HepG2 (cell line): ENCODE measurements around the gene MIGA2. TPM values are rescaled to one million over a fixed set of nuclear protein-coding genes. Genes with fewer than 3 reads are reported as not detected.
A peak's percentile ranks its signal among the peaks of the same experiment; 100 is the strongest.

ENCODE experiments used
- ARID4A ChIP-seq: sonication (generic); formaldehyde crosslinking; IDR thresholded peaks from 2 replicates; pipeline ENCODE4 v1.5.0; 2020; ENCODE audit warnings: mild to moderate bottlenecking, missing genetic modification reagents, borderline replicate concordance
- CREB1 ChIP-seq, 2 experiments: fragments of 450-650 bp in 1 of 2; IDR thresholded peaks; 2 replicates each; pipeline ENCODE4 v1.6.1; 2016 to 2017; ENCODE audit warnings: control low read depth in 1 of 2, mild to moderate bottlenecking in 1 of 2, missing compliant biosample characterization in 1 of 2, missing genetic modification characterization in 1 of 2
- DPF2 ChIP-seq: sonication (generic); formaldehyde crosslinking; IDR thresholded peaks from 2 replicates; pipeline ENCODE4 v1.4.0; 2020; ENCODE audit warnings: mild to moderate bottlenecking, low read depth, missing genetic modification reagents, borderline replicate concordance
- FOXP4 ChIP-seq: sonication (generic); formaldehyde crosslinking; IDR thresholded peaks from 2 replicates; pipeline ENCODE4 v1.4.0; 2020; ENCODE audit warnings: missing genetic modification reagents
- JUNB ChIP-seq: sonication (generic); formaldehyde crosslinking; IDR thresholded peaks from 2 replicates; pipeline ENCODE4 v1.8.0; 2022; ENCODE audit warnings: missing genetic modification reagents, mild to moderate bottlenecking, borderline replicate concordance
- KDM1A ChIP-seq: IDR thresholded peaks from 2 replicates; pipeline ENCODE4 v1.6.1; 2016; ENCODE audit warnings: missing compliant biosample characterization
- KMT2B ChIP-seq: IDR thresholded peaks from 2 replicates; pipeline ENCODE4 v1.6.1; 2016; ENCODE audit warnings: missing genetic modification reagents, missing compliant biosample characterization
- PHF21A ChIP-seq: sonication (generic); formaldehyde crosslinking; IDR thresholded peaks from 2 replicates; pipeline ENCODE4 v1.5.0; 2020; ENCODE audit warnings: mild to moderate bottlenecking, missing genetic modification reagents
- SIX1 ChIP-seq: sonication (generic); formaldehyde crosslinking; IDR thresholded peaks from 2 replicates; pipeline ENCODE4 v1.4.0; 2020; ENCODE audit warnings: missing genetic modification reagents, borderline replicate concordance
- SMARCE1 ChIP-seq: fragments of 450-650 bp; IDR thresholded peaks from 2 replicates; pipeline ENCODE4 v1.6.1; 2017; ENCODE audit warnings: borderline replicate concordance
- ZNF781 ChIP-seq: sonication (generic); formaldehyde crosslinking; IDR thresholded peaks from 2 replicates; pipeline ENCODE4 v1.5.1; 2020; ENCODE audit warnings: borderline replicate concordance, mild to moderate bottlenecking, missing genetic modification reagents; ENCODE audit errors: not compliant biosample characterization
- polyA plus RNA-seq, 8 experiments: library from polyadenylated mRNA; depleted of rRNA in 3 of 8; stranded (reverse) in 7 of 8; unstranded in 1 of 8; fragments of >200 nt; fragmentation: Illumina TruSeq in 4 of 8; extraction: Trizol in 4 of 8; gene quantifications; 2 replicates each; pipeline versions ENCODE4 v1.2.1 to v1.2.3, GENCODE V29; 2011 to 2016; ENCODE audit warnings: low read depth in 4 of 8, missing spikeins in 1 of 8, mixed read lengths in 1 of 8; ENCODE audit not compliant: insufficient read depth in 1 of 8
- total RNA-seq, 5 experiments: library from RNA; depleted of rRNA; stranded (reverse); fragments of >200 nt; fragmentation: Illumina TruSeq; extraction: Trizol; gene quantifications; 2 replicates each; pipeline ENCODE4 v1.2.3, GENCODE V29; 2016; ENCODE audit warnings: low read depth in 1 of 5
- TF ChIP-seq, protein P1 (sequence below): sonication (generic); formaldehyde crosslinking; conservative IDR thresholded peaks from 2 replicates; pipeline ENCODE4 v1.8.0; 2022; ENCODE audit warnings: missing genetic modification reagents
- TF ChIP-seq, protein P2 (sequence below): sonication (generic); formaldehyde crosslinking; IDR thresholded peaks from 2 replicates; pipeline ENCODE4 v1.4.0; 2020; ENCODE audit warnings: mild to moderate bottlenecking, missing genetic modification reagents
- TF ChIP-seq, protein P3 (sequence below): conservative IDR thresholded peaks from 2 replicates; pipeline ENCODE4 v1.6.1; 2018; ENCODE audit warnings: missing genetic modification reagents

Gene MIGA2
- total and polyA plus RNA-seq, 2 of the 13 experiments (the other 11 are each of a cell fraction or from before 2014, with no cell fraction given) = 10.8 to 17.1 TPM

GRCh38 chr9:129064499-129064908, 28.1 kb downstream of the MIGA2 start (continued):
- TF ChIP-seq, protein P1, sequence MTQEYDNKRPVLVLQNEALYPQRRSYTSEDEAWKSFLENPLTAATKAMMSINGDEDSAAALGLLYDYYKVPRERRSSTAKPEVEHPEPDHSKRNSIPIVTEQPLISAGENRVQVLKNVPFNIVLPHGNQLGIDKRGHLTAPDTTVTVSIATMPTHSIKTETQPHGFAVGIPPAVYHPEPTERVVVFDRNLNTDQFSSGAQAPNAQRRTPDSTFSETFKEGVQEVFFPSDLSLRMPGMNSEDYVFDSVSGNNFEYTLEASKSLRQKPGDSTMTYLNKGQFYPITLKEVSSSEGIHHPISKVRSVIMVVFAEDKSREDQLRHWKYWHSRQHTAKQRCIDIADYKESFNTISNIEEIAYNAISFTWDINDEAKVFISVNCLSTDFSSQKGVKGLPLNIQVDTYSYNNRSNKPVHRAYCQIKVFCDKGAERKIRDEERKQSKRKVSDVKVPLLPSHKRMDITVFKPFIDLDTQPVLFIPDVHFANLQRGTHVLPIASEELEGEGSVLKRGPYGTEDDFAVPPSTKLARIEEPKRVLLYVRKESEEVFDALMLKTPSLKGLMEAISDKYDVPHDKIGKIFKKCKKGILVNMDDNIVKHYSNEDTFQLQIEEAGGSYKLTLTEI (CRISPR knock-in tag) = no peak
- TF ChIP-seq CREB1 (IDR thresholded peaks at IDR 0.05) = no peak
- TF ChIP-seq CREB1 (CRISPR knock-in tag; IDR thresholded peaks at IDR 0.05) = peak; percentile 36; the same call in 1 of the 2 replicates
- no peak for TF ChIP-seq ZNF781 (CRISPR knock-in tag)
- TF ChIP-seq PHF21A = peak; percentile 93
- peak; percentile 59; the same call in 1 of the 2 replicates for TF ChIP-seq SIX1
- peak; percentile 65; the same call in 1 of the 2 replicates for TF ChIP-seq FOXP4
- TF ChIP-seq JUNB (CRISPR knock-in tag) = no peak; the same call in 1 of the 2 replicates
- TF ChIP-seq, protein P2, sequence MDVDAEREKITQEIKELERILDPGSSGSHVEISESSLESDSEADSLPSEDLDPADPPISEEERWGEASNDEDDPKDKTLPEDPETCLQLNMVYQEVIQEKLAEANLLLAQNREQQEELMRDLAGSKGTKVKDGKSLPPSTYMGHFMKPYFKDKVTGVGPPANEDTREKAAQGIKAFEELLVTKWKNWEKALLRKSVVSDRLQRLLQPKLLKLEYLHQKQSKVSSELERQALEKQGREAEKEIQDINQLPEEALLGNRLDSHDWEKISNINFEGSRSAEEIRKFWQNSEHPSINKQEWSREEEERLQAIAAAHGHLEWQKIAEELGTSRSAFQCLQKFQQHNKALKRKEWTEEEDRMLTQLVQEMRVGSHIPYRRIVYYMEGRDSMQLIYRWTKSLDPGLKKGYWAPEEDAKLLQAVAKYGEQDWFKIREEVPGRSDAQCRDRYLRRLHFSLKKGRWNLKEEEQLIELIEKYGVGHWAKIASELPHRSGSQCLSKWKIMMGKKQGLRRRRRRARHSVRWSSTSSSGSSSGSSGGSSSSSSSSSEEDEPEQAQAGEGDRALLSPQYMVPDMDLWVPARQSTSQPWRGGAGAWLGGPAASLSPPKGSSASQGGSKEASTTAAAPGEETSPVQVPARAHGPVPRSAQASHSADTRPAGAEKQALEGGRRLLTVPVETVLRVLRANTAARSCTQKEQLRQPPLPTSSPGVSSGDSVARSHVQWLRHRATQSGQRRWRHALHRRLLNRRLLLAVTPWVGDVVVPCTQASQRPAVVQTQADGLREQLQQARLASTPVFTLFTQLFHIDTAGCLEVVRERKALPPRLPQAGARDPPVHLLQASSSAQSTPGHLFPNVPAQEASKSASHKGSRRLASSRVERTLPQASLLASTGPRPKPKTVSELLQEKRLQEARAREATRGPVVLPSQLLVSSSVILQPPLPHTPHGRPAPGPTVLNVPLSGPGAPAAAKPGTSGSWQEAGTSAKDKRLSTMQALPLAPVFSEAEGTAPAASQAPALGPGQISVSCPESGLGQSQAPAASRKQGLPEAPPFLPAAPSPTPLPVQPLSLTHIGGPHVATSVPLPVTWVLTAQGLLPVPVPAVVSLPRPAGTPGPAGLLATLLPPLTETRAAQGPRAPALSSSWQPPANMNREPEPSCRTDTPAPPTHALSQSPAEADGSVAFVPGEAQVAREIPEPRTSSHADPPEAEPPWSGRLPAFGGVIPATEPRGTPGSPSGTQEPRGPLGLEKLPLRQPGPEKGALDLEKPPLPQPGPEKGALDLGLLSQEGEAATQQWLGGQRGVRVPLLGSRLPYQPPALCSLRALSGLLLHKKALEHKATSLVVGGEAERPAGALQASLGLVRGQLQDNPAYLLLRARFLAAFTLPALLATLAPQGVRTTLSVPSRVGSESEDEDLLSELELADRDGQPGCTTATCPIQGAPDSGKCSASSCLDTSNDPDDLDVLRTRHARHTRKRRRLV (CRISPR knock-in tag) = no peak
- peak; percentile 82 for TF ChIP-seq ARID4A (CRISPR knock-in tag)
- TF ChIP-seq, protein P3, sequence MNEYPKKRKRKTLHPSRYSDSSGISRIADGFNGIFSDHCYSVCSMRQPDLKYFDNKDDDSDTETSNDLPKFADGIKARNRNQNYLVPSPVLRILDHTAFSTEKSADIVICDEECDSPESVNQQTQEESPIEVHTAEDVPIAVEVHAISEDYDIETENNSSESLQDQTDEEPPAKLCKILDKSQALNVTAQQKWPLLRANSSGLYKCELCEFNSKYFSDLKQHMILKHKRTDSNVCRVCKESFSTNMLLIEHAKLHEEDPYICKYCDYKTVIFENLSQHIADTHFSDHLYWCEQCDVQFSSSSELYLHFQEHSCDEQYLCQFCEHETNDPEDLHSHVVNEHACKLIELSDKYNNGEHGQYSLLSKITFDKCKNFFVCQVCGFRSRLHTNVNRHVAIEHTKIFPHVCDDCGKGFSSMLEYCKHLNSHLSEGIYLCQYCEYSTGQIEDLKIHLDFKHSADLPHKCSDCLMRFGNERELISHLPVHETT (CRISPR knock-in tag) = 0 out of 2 replicates have a peak, but pooled peaks have one; percentile 56
- TF ChIP-seq SMARCE1 = no peak
- TF ChIP-seq KDM1A = 0 out of 2 replicates have a peak, but pooled peaks have one; percentile 15
- TF ChIP-seq DPF2 (CRISPR knock-in tag) = peak; percentile 80; the same call in 1 of the 2 replicates
- no peak for TF ChIP-seq KMT2B (CRISPR knock-in tag)
